Uterus (tissue), 2 donors: ENCODE data around the gene MIDN.

Source experiments
- CTCF ChIP-seq, 4 experiments: fragments of 200-600 bp in 2 of 4; fragments of 450-650 bp in 2 of 4; sonication (generic) in 2 of 4; IDR thresholded peaks; one replicate each; pipeline ENCODE4 v1.5.1; 2016 to 2019; ENCODE audit warnings: antibody characterized with exemption in 4 of 4, mild to moderate bottlenecking in 2 of 4, moderate library complexity in 1 of 4
- POLR2A ChIP-seq, 2 donors: fragments of 450-650 bp; IDR thresholded peaks; one replicate each; pipeline ENCODE4 v1.6.1; 2016; ENCODE audit warnings: antibody characterized with exemption in 2 of 2, mild to moderate bottlenecking in 1 of 2, moderate library complexity in 1 of 2

- no peak for TF ChIP-seq CTCF (IDR thresholded peaks at IDR 0.05)
- TF ChIP-seq POLR2A (IDR thresholded peaks at IDR 0.05): no peak
Observed at GRCh38 chr19:1267477-1268225, 19.3 kb downstream of the MIDN start.
